Ovary (tissue), 3 donors: ENCODE results near the gene TNK1.

Experiments
- CTCF ChIP-seq, 3 donors: fragments of 450-650 bp in 2 of 3; fragments of 200-600 bp in 1 of 3; IDR thresholded peaks; one replicate each; pipeline versions ENCODE4 v1.5.1 to v1.8.0; 2016 to 2022; ENCODE audit warnings: antibody characterized with exemption in 3 of 3, mild to moderate bottlenecking in 1 of 3
- POLR2A ChIP-seq: fragments of 450-650 bp; IDR thresholded peaks from one replicate; pipeline ENCODE4 v1.6.1; 2017; ENCODE audit warnings: antibody characterized with exemption, mild to moderate bottlenecking, moderate library complexity
- donor health status: DM: no; HTN: no; CAD: no.

GRCh38 chr17:7417056-7417655, 36.3 kb downstream of the TNK1 start:
- TF ChIP-seq CTCF (IDR thresholded peaks at IDR 0.05) (no peak), POLR2A (no peak)
